ENCODE measurements around the gene MAP4K1.

The MAP4K1 gene

DNA sequence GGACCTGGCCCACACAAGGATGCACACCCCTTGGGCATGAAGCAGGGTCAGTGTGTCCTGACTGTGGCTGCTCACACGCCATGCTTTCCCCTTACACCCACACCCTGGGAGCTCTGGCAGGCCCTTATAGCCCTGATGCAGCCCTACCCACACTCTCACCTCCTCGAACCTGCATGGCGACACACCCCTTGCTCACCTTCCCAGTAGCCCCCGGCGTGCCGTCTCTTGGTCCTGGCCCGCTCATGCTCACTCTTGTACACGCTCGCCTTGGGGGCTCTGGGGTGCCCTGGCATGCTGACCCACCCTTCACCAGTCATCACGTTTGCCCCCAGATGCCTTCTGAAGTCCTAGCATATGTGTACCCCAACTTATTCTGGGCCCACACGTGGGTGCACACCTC lies 56.1 kb downstream of the MAP4K1 start:
- no peak for TF ChIP-seq TCF4 (CRISPR knock-in tag; IDR thresholded peaks at IDR 0.05; ENCODE audit: borderline replicate concordance)
- no peak for TF ChIP-seq BACH2 (CRISPR knock-in tag; IDR thresholded peaks at IDR 0.05; ENCODE audit: borderline replicate concordance)
- no peak for TF ChIP-seq SNAI2 (CRISPR knock-in tag; IDR thresholded peaks at IDR 0.05)
- no peak for TF ChIP-seq ZNF565 (CRISPR knock-in tag; conservative IDR thresholded peaks at IDR 0.05; ENCODE audit: low read depth)
- no peak for TF ChIP-seq ESRRG (CRISPR knock-in tag; IDR thresholded peaks at IDR 0.05)
- TF ChIP-seq, protein P1, sequence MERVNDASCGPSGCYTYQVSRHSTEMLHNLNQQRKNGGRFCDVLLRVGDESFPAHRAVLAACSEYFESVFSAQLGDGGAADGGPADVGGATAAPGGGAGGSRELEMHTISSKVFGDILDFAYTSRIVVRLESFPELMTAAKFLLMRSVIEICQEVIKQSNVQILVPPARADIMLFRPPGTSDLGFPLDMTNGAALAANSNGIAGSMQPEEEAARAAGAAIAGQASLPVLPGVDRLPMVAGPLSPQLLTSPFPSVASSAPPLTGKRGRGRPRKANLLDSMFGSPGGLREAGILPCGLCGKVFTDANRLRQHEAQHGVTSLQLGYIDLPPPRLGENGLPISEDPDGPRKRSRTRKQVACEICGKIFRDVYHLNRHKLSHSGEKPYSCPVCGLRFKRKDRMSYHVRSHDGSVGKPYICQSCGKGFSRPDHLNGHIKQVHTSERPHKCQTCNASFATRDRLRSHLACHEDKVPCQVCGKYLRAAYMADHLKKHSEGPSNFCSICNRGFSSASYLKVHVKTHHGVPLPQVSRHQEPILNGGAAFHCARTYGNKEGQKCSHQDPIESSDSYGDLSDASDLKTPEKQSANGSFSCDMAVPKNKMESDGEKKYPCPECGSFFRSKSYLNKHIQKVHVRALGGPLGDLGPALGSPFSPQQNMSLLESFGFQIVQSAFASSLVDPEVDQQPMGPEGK (CRISPR knock-in tag; IDR thresholded peaks at IDR 0.05; ENCODE audit: borderline replicate concordance) = no peak
- TF ChIP-seq ARNTL (CRISPR knock-in tag; IDR thresholded peaks at IDR 0.05; ENCODE audit: borderline replicate concordance, low read depth) = no peak
- no peak for TF ChIP-seq OSR1 (CRISPR knock-in tag; IDR thresholded peaks at IDR 0.05)
- no peak for TF ChIP-seq ZNF8 (CRISPR knock-in tag; IDR thresholded peaks at IDR 0.05)
- TF ChIP-seq, protein P2, sequence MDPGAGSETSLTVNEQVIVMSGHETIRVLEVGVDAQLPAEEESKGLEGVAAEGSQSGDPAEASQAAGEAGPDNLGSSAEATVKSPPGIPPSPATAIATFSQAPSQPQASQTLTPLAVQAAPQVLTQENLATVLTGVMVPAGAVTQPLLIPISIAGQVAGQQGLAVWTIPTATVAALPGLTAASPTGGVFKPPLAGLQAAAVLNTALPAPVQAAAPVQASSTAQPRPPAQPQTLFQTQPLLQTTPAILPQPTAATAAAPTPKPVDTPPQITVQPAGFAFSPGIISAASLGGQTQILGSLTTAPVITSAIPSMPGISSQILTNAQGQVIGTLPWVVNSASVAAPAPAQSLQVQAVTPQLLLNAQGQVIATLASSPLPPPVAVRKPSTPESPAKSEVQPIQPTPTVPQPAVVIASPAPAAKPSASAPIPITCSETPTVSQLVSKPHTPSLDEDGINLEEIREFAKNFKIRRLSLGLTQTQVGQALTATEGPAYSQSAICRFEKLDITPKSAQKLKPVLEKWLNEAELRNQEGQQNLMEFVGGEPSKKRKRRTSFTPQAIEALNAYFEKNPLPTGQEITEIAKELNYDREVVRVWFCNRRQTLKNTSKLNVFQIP (CRISPR knock-in tag; IDR thresholded peaks at IDR 0.05; ENCODE audit: borderline replicate concordance, low read depth) = no peak
- TF ChIP-seq, protein P3, sequence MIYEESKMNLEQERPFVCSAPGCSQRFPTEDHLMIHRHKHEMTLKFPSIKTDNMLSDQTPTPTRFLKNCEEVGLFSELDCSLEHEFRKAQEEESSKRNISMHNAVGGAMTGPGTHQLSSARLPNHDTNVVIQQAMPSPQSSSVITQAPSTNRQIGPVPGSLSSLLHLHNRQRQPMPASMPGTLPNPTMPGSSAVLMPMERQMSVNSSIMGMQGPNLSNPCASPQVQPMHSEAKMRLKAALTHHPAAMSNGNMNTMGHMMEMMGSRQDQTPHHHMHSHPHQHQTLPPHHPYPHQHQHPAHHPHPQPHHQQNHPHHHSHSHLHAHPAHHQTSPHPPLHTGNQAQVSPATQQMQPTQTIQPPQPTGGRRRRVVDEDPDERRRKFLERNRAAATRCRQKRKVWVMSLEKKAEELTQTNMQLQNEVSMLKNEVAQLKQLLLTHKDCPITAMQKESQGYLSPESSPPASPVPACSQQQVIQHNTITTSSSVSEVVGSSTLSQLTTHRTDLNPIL (CRISPR knock-in tag; IDR thresholded peaks at IDR 0.05; ENCODE audit: low read depth) = no peak
- TF ChIP-seq CSDC2 (CRISPR knock-in tag; IDR thresholded peaks at IDR 0.05) = no peak
- TF ChIP-seq, protein P4, sequence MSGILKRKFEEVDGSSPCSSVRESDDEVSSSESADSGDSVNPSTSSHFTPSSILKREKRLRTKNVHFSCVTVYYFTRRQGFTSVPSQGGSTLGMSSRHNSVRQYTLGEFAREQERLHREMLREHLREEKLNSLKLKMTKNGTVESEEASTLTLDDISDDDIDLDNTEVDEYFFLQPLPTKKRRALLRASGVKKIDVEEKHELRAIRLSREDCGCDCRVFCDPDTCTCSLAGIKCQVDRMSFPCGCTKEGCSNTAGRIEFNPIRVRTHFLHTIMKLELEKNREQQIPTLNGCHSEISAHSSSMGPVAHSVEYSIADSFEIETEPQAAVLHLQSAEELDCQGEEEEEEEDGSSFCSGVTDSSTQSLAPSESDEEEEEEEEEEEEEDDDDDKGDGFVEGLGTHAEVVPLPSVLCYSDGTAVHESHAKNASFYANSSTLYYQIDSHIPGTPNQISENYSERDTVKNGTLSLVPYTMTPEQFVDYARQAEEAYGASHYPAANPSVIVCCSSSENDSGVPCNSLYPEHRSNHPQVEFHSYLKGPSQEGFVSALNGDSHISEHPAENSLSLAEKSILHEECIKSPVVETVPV (CRISPR knock-in tag; IDR thresholded peaks at IDR 0.05) = no peak
- no peak for TF ChIP-seq ZFP3 (CRISPR knock-in tag; IDR thresholded peaks at IDR 0.05)
- no peak for TF ChIP-seq ISL1 (CRISPR knock-in tag; IDR thresholded peaks at IDR 0.05)
- ATAC-seq = no peak

DNA sequence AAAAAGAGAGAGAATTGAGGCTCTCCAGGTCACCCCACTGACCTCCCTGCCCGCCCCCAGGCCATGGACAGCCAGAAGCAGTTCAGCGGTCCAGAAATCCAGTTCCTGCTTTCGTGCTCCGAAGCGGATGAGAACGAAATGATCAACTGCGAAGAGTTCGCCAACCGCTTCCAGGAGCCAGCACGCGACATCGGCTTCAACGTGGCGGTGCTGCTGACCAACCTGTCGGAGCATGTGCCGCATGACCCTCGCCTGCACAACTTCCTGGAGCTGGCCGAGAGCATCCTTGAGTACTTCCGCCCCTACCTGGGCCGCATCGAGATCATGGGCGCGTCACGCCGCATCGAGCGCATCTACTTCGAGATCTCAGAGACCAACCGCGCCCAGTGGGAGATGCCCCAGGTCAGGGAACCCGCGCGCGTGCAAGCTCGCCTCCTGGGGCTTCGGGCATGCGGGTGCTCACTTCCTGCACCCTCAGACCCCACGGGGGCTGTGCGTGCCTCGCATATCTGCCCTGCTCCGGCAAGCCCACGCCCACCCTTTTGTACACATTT lies 56.6 kb downstream of the MAP4K1 start:
- no peak for ATAC-seq
- no peak for TF ChIP-seq ZFP30 (CRISPR knock-in tag; IDR thresholded peaks at IDR 0.05)
- TF ChIP-seq, protein P5, sequence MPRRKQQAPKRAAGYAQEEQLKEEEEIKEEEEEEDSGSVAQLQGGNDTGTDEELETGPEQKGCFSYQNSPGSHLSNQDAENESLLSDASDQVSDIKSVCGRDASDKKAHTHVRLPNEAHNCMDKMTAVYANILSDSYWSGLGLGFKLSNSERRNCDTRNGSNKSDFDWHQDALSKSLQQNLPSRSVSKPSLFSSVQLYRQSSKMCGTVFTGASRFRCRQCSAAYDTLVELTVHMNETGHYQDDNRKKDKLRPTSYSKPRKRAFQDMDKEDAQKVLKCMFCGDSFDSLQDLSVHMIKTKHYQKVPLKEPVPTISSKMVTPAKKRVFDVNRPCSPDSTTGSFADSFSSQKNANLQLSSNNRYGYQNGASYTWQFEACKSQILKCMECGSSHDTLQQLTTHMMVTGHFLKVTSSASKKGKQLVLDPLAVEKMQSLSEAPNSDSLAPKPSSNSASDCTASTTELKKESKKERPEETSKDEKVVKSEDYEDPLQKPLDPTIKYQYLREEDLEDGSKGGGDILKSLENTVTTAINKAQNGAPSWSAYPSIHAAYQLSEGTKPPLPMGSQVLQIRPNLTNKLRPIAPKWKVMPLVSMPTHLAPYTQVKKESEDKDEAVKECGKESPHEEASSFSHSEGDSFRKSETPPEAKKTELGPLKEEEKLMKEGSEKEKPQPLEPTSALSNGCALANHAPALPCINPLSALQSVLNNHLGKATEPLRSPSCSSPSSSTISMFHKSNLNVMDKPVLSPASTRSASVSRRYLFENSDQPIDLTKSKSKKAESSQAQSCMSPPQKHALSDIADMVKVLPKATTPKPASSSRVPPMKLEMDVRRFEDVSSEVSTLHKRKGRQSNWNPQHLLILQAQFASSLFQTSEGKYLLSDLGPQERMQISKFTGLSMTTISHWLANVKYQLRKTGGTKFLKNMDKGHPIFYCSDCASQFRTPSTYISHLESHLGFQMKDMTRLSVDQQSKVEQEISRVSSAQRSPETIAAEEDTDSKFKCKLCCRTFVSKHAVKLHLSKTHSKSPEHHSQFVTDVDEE (CRISPR knock-in tag; IDR thresholded peaks at IDR 0.05) = no peak
- TF ChIP-seq ZFP3 (CRISPR knock-in tag; IDR thresholded peaks at IDR 0.05) = no peak
- TF ChIP-seq, protein P2 (CRISPR knock-in tag; IDR thresholded peaks at IDR 0.05; ENCODE audit: borderline replicate concordance, low read depth) = no peak
- no peak for TF ChIP-seq OSR1 (CRISPR knock-in tag; IDR thresholded peaks at IDR 0.05)
- TF ChIP-seq PPARA (CRISPR knock-in tag; IDR thresholded peaks at IDR 0.05; ENCODE audit: borderline replicate concordance) = no peak
- no peak for TF ChIP-seq TOX (CRISPR knock-in tag; IDR thresholded peaks at IDR 0.05; ENCODE audit: borderline replicate concordance)
- no peak for TF ChIP-seq TCF4 (CRISPR knock-in tag; IDR thresholded peaks at IDR 0.05; ENCODE audit: borderline replicate concordance)
- no peak for TF ChIP-seq CSDC2 (CRISPR knock-in tag; IDR thresholded peaks at IDR 0.05)
- no peak for TF ChIP-seq ESRRG (CRISPR knock-in tag; IDR thresholded peaks at IDR 0.05)
- no peak for TF ChIP-seq ZNF565 (CRISPR knock-in tag; conservative IDR thresholded peaks at IDR 0.05; ENCODE audit: low read depth)
- TF ChIP-seq ZC3H10 (CRISPR knock-in tag; IDR thresholded peaks at IDR 0.05) = no peak
- TF ChIP-seq RARB (CRISPR knock-in tag; IDR thresholded peaks at IDR 0.05) = no peak
- no peak for TF ChIP-seq SNAI2 (CRISPR knock-in tag; IDR thresholded peaks at IDR 0.05)
- no peak for TF ChIP-seq ZNF70 (CRISPR knock-in tag; IDR thresholded peaks at IDR 0.05)
- TF ChIP-seq BACH2 (CRISPR knock-in tag; IDR thresholded peaks at IDR 0.05; ENCODE audit: borderline replicate concordance) = no peak
- TF ChIP-seq, protein P4 (CRISPR knock-in tag; IDR thresholded peaks at IDR 0.05) = no peak
- TF ChIP-seq ZNF8 (CRISPR knock-in tag; IDR thresholded peaks at IDR 0.05) = no peak
- no peak for TF ChIP-seq ISL1 (CRISPR knock-in tag; IDR thresholded peaks at IDR 0.05)
